Parathyroid adenoma (tissue), 2 donors: ENCODE data around the gene PANX3.

ENCODE experiments used
- H2AFZ ChIP-seq: fragments of 300-600 bp; sonication (generic); one replicate; pipeline ENCODE4 v1.7.0; 2017; ENCODE audit warnings: antibody characterized with exemption, mild to moderate bottlenecking
- H3K27ac ChIP-seq: fragments of 300-600 bp; sonication (generic); one replicate; pipeline ENCODE4 v1.7.0; 2017
- H3K27me3 ChIP-seq: fragments of 300-600 bp; sonication (generic); one replicate; pipeline ENCODE4 v1.7.0; 2017; ENCODE audit warnings: low read length; ENCODE audit not compliant: control insufficient read depth, insufficient read depth
- H3K36me3 ChIP-seq: fragments of 300-600 bp; sonication (generic); one replicate; pipeline ENCODE4 v1.7.0; 2017; ENCODE audit warnings: low read length; ENCODE audit not compliant: control insufficient read depth, insufficient read depth
- H3K4me1 ChIP-seq: fragments of 300-600 bp; sonication (generic); one replicate; pipeline ENCODE4 v1.7.0; 2017; ENCODE audit warnings: control low read depth
- H3K4me2 ChIP-seq: fragments of 300-600 bp; sonication (generic); one replicate; pipeline ENCODE4 v1.7.0; 2017; ENCODE audit warnings: low read length
- H3K4me3 ChIP-seq: fragments of 300-600 bp; sonication (generic); one replicate; pipeline ENCODE4 v1.7.0; 2017; ENCODE audit warnings: low read depth, low read length
- H3K79me2 ChIP-seq: fragments of 300-600 bp; sonication (generic); one replicate; pipeline ENCODE4 v1.7.0; 2017; ENCODE audit warnings: control low read depth
- H3K9ac ChIP-seq: fragments of 300-600 bp; sonication (generic); one replicate; pipeline ENCODE4 v1.7.0; 2017; ENCODE audit warnings: mild to moderate bottlenecking
- H3K9me3 ChIP-seq: fragments of 300-600 bp; sonication (generic); one replicate; pipeline ENCODE4 v1.7.0; 2017; ENCODE audit warnings: low read length; ENCODE audit not compliant: control insufficient read depth
- TF ChIP-seq, protein P1 (sequence below): fragments of 300-600 bp; sonication (generic); IDR thresholded peaks from one replicate; pipeline ENCODE4 v1.7.0; 2017; ENCODE audit warnings: antibody characterized with exemption, mild to moderate bottlenecking
- donor health status: primary hyperparathyroidism.

PANX3 gene

DNA sequence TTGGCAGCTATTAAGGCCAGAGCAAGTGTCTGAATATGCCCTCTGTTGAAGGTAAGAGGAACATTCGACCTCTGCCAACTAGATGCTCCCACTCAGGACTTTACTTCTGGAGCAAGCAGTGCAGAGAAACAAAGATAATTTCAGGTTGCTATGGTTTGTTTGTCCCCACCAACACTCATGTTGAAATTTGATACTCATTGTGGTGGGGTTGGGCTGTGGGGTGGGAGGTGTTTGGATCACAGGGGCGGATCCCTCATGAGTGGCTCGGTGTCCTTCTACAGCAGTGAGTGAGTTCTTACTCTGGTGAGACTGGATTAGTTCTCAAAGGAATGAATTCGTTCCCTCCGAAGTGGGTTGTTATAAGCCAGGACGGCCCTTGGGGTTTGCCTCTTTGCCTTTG is 29.4 kb upstream of the PANX3 start:
- Histone ChIP-seq H3K9ac (no peak overlapping the region), H3K27ac (no peak overlapping the region), H3K4me2 (no peak overlapping the region), H3K9me3 (no peaks in the 10 kb centered on the region), H2AFZ (no peak overlapping the region), H3K36me3 (no peaks in the 10 kb centered on the region), H3K79me2 (no peaks in the 10 kb centered on the region), H3K27me3 (no peaks in the 10 kb centered on the region), H3K4me1 (no peaks in the 10 kb centered on the region), H3K4me3 (no peak overlapping the region)
- TF ChIP-seq, protein P1, sequence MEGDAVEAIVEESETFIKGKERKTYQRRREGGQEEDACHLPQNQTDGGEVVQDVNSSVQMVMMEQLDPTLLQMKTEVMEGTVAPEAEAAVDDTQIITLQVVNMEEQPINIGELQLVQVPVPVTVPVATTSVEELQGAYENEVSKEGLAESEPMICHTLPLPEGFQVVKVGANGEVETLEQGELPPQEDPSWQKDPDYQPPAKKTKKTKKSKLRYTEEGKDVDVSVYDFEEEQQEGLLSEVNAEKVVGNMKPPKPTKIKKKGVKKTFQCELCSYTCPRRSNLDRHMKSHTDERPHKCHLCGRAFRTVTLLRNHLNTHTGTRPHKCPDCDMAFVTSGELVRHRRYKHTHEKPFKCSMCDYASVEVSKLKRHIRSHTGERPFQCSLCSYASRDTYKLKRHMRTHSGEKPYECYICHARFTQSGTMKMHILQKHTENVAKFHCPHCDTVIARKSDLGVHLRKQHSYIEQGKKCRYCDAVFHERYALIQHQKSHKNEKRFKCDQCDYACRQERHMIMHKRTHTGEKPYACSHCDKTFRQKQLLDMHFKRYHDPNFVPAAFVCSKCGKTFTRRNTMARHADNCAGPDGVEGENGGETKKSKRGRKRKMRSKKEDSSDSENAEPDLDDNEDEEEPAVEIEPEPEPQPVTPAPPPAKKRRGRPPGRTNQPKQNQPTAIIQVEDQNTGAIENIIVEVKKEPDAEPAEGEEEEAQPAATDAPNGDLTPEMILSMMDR: no peak

DNA sequence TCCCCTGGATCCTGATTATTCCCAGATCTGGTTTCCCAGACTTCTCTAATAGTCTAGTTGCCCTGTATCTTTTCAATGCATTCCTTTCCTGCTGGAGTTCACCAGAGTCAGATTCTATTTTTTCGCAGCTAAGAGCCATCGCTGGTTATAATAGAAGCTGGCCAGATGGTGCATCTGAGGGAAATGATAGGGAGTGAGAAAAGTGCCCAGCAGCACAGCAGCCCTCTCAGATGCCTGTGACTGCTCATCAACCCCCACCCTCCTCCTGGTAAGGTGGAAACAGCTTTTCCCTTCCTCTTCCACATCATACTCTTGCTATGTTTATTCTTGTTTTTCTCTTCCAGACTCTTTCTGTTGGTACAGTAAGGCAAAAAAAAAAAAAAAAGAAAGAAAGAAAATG is 28.7 kb upstream of the PANX3 start:
- TF ChIP-seq, protein P1: no peak
- Histone ChIP-seq H2AFZ (no peak overlapping the region), H3K79me2 (no peaks in the 10 kb centered on the region), H3K27me3 (no peaks in the 10 kb centered on the region), H3K4me3 (no peak overlapping the region), H3K9ac (no peak overlapping the region), H3K4me2 (no peak overlapping the region), H3K27ac (no peak overlapping the region), H3K36me3 (no peaks in the 10 kb centered on the region), H3K4me1 (no peaks in the 10 kb centered on the region), H3K9me3 (no peaks in the 10 kb centered on the region)

DNA sequence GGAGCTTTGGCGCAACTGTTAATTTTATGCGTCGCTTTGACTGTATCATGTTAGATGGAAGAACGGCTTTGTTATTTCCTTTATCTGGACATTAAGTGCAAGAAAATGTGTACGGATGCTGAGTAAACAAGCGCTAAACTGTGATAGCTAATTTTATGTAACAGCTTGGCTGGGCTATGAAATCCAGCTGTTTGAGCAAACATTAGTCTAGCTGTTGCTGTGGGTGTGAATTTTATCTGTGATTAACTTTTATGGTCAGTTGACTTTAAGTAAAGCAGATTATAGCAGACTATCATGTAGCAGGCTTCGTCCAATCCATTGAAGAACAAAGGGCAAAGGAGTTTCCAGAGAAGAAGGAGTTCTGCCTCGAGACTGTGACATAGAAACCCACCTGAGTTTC is 27.4 kb upstream of the PANX3 start:
- Histone ChIP-seq H3K79me2 (no peaks in the 10 kb centered on the region), H3K27ac (no peak overlapping the region), H3K36me3 (no peaks in the 10 kb centered on the region), H2AFZ (no peak overlapping the region), H3K4me3 (no peak overlapping the region), H3K4me1 (no peaks in the 10 kb centered on the region), H3K9ac (no peak overlapping the region), H3K4me2 (no peak overlapping the region), H3K9me3 (no peaks in the 10 kb centered on the region), H3K27me3 (no peaks in the 10 kb centered on the region)
- TF ChIP-seq, protein P1: no peak

DNA sequence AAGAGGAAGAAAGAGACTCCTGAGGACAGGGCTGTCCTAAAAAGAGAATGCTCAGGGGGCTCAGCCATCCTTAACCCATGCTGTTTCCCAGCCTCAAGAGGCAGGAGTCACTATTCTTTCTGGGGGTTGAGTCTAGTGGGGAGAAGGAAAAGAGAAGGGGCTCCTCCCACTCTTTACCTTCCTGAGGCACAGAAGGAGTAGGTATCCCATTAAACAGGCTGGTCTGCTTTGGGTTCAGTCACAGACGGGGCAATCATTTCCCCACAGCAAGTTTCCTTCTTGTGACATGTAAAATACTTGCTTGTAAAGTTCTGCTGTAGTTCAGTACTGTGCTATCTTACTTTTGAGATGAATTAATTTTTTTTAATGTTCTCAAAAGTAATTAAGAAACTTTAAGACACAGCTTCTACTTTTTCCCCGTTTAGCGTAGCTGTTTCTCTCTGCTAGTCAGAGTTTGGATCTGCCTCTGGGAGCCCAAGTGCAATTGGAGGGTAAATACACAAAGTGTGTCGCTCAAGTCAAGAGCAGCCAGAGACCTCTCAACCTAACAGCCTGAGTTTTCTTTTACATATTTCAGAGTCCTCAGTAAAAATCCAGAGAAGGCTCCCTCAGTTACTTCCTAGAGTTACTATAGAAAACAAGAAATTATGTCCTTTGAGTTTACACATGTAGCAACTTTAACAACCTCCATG is 26.4 kb upstream of the PANX3 start:
- no peaks in the 10 kb centered on the region for H3K4me1 ChIP-seq
- H3K4me3 ChIP-seq: no peak overlapping the region
- H3K4me2 ChIP-seq: no peak overlapping the region
- H3K36me3 ChIP-seq: no peaks in the 10 kb centered on the region
- H3K27ac ChIP-seq: no peak overlapping the region
- H3K9me3 ChIP-seq: no peaks in the 10 kb centered on the region
- no peak overlapping the region for H3K9ac ChIP-seq
- H3K79me2 ChIP-seq: no peaks in the 10 kb centered on the region
- no peaks in the 10 kb centered on the region for H3K27me3 ChIP-seq
- no peak overlapping the region for H2AFZ ChIP-seq
- TF ChIP-seq, protein P1: no peak

DNA sequence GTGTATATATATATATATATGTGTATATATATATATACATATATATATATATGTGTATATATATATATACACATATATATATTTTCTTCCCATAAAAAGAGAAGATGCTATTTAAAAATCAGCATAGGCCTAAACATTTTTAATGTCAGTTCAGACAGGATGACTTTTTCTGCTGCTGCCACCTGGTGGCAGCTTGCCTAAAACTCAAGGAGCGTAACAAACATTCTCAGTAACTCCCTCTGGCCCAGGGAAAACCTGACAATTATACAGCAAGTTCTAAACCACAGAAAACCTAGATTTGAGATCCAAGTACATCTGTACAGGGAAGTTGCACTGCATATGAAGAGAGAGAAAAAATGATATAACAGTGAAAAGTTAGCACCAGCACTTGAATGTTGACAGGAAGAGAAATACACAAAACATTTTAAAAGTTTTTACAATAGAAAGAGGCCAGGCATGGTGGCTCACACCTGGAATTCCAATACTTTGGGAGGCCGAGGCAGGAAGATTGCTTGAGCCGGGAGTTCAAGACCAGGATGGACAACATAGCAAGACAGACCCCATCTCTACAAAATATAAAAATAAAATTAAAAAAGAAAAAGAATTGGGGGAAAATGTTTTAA is 24.9 kb upstream of the PANX3 start:
- H3K27ac ChIP-seq: no peak overlapping the region
- H3K79me2 ChIP-seq: no peaks in the 10 kb centered on the region
- no peaks in the 10 kb centered on the region for H3K9me3 ChIP-seq
- no peak overlapping the region for H3K9ac ChIP-seq
- H3K4me1 ChIP-seq: no peaks in the 10 kb centered on the region
- H2AFZ ChIP-seq: no peak overlapping the region
- no peak overlapping the region for H3K4me3 ChIP-seq
- no peak overlapping the region for H3K4me2 ChIP-seq
- no peaks in the 10 kb centered on the region for H3K36me3 ChIP-seq
- no peaks in the 10 kb centered on the region for H3K27me3 ChIP-seq
- TF ChIP-seq, protein P1: peak; percentile 31
